ENCODE results near the gene CDC42BPB.

DNA sequence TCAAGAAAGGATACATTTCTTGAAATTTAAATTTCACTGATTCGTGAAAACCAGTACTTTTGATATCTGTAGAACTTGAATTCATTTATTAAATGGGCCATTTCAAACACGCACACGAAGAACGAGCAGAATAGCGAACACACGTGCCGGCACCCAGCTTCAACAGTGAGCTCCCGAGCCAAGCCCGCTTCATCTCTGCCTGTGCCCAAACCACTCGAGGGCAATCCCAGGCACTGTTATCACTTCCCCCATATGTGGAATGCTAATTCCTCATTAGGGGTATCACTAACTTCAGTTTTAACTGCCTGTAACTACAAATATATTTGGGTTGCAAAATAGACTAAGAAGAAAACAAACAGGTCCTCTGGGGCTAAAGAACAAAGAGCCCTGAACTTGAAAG, 86.9 kb downstream of the CDC42BPB start:
- TF ChIP-seq POLR2A (IDR thresholded peaks at IDR 0.05) = no peak
- TF ChIP-seq, protein P1, sequence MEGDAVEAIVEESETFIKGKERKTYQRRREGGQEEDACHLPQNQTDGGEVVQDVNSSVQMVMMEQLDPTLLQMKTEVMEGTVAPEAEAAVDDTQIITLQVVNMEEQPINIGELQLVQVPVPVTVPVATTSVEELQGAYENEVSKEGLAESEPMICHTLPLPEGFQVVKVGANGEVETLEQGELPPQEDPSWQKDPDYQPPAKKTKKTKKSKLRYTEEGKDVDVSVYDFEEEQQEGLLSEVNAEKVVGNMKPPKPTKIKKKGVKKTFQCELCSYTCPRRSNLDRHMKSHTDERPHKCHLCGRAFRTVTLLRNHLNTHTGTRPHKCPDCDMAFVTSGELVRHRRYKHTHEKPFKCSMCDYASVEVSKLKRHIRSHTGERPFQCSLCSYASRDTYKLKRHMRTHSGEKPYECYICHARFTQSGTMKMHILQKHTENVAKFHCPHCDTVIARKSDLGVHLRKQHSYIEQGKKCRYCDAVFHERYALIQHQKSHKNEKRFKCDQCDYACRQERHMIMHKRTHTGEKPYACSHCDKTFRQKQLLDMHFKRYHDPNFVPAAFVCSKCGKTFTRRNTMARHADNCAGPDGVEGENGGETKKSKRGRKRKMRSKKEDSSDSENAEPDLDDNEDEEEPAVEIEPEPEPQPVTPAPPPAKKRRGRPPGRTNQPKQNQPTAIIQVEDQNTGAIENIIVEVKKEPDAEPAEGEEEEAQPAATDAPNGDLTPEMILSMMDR (IDR thresholded peaks at IDR 0.05) = no peak

All from Peyer's patch (tissue), 4 donors.